CMK (cell line): ENCODE results near the gene ELK4.
"Not testable (repeated sequence)": the region's sequence is repeated elsewhere in the genome, so short reads cannot be mapped to it uniquely, and the experiment has no call there.

Source experiments
- DNase-seq: peaks from one replicate; pipeline ENCODE4 v3.0.0-alpha.2; 2010; ENCODE audit warnings: low read depth

ELK4 gene

GRCh38 chr1:205664399-205665017, 32.7 kb upstream of the ELK4 start:
- DNase-seq, result no peak

DNA sequence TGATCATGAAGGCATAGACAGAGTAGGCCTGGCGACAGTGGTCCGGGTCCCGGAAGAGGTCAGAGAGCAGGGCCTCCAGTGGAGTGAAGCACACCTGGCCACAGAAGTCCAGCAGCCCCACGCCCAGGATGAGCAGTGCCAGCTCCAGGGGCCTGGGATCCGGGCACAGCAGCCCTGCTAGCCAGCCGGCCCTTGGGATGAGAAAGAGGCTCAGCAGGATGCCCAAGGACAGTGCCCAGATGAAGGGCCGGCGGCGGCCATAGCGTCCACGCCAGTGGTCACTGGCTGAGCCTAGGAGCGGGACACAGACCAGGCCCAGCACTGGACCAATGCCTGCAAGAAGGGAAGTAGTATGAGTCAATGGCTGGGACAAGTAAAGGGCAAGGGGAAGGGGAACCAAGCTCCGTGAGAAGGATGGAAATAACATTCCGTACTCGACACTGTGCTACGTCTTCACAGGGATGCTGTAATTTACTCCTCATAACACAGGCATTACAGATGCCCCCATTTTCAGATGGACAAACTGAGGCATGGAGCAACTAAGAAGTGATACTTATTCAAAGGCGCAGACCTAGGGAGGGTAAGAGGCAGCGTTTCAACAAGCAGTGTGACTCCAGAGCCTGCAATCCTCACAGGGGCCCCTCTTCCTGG, 31.6 kb upstream of the ELK4 start:
- DNase-seq, result no peak

DNA sequence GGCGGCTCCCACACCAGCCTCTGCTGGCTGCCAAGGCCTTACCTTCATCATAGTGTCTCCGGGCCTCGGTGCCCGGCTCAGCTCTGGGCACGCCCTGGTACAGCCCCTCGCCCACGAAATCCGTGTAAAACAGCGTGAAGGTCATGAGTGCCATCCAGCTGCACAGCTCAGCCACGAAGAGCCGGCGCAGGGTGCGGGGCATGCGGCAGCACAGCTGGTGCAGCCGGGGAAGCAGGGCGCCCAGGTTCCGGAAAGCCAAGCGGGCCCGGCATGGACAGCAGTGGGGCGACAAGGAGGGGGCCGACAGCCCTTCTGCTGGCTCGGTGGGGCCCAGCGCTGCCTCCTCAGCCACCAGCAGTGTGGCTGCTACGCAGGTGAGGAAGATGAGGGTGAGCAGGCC, 31.0 kb upstream of the ELK4 start:
- no peak for DNase-seq

DNA sequence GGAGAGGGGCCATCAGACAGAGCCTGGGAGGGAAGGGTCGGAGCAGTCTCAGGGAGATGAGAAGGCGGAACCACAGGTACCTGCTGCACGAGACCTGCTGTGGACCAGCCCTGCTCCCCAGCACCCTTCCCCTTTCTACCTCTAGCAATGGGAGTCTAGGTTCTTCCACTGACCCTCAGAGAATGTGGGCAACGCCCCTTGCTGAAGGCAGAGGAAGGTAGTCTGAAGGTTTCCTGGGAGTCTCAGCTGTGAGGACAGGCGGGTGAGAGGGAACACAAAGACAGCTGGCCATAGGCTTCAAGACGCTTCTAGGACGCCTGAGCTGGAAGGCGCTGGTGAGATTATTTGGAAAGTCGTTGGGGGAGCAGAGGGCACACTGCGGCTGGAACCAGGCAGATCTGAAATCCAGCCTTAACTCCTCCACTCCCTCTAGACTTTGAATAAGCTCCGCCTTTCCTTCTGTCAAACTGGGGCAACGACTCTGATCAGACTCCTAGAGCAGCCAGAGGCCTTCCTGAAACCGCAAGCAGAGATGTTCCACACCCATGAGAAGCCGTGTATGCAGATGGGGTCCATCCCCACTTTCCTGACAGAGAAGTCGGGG, 30.4 kb upstream of the ELK4 start:
- no peak for DNase-seq

DNA sequence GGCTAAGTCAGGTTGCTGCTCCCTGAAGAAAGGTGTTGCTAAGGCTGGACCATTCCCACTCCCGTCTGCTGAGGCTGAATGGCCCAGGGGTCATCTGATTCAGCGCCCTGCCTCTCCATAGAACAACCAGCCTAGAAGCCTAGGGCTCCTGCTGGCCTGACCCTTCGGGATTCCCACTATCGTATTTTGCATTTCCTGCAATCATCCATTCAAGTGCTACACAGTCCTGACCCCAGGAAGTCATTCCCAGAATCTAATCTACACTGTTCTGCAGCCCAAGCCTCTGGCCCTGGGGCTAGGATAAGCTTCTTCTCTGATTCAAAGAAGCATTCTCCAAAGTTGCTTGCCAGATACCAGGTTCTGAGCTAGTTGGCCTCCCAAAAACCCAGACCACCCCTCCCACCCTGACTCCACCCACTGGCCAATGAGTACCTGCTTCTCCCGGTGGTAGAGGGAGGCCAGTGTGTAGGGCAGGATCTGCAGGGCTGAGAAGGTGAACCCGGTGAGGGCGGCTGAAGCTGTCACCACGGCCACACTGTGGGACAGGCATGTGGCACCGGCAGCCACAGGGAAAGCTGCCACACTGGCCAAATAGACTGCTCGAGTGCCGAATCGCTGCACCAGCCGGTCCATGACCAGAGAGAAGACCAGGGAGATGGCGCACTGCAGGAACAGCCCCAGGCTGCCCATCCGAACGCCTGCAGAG, 29.8 kb upstream of the ELK4 start:
- no peak for DNase-seq

DNA sequence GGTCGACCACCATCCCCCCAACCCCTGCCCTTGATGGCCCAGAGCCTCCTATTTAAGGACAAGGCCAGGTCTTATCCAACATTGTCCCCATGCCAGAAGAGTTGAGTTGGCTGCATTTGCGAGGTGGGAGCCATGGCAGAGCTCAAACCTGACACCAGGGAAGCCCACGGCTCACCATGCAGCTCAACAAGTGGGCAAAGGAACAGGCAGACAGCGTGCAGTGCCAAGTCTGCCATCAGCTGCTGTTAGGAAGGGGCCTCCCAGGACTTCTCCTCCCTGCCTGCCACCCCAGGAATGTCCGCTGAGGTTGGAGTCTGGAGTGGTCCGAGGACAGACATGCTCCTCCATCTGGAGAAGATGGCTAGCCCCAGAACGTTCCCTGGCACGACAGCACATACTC, 28.6 kb upstream of the ELK4 start:
- no peak for DNase-seq

GRCh38 chr1:205658943-205659581, 27.3 kb upstream of the ELK4 start:
- DNase-seq, result no peak

DNA sequence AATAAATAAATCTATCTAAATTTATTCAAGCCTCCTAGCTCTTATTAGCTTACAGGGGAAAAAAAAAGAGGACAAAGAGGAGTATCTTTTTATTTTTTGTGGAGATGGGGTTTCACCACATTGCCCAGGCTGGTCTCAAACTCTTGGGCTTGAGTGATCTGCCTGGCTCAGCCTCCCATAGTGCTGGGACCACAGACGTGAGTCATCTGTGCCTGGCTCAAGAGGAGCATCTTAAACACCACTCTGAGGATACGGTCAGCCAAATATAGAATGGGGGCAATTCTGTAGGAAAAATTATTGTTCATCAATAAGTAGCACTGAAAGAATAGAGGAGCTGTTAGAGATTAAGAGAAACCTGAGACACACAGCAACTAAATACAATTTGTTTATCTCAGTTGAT, 24.4 kb upstream of the ELK4 start:
- no peak for DNase-seq

- DNase-seq, result no peak
Measured at GRCh38 chr1:205652984-205653383, 21.2 kb upstream of the ELK4 start.

- DNase-seq, result no peak
Measured at GRCh38 chr1:205650241-205650640, 18.4 kb upstream of the ELK4 start.

GRCh38 chr1:205645519-205645918, 13.7 kb upstream of the ELK4 start:
- DNase-seq, result no peak

GRCh38 chr1:205642679-205643307, 11.0 kb upstream of the ELK4 start:
- no peak for DNase-seq

DNA sequence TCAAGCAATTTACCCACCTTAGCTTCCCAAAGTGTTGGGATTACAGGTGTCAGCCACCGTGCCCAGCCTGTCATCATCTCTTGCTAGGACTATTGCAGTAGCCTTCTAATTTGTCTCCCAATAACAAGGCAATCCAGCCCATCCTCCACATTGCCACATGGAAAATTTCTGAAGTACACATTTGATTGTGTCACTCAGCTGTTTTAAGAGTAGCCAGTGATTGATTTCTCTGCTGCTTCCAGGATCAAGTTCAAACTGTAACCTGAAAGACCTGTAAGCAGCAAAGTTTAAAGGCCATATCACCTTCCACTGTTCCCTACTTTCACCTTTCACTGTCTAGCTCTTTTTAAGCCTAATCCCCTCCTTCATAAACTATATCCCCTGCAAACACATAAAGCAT, 7.8 kb upstream of the ELK4 start:
- DNase-seq, result no peak

- no peak for DNase-seq
Measured at GRCh38 chr1:205637854-205638468, 6.2 kb upstream of the ELK4 start.

- DNase-seq, result no peak
Measured at GRCh38 chr1:205636732-205637131, 4.9 kb upstream of the ELK4 start.

- not testable (repeated sequence) for DNase-seq
Measured at GRCh38 chr1:205636138-205636530, 4.3 kb upstream of the ELK4 start.

DNA sequence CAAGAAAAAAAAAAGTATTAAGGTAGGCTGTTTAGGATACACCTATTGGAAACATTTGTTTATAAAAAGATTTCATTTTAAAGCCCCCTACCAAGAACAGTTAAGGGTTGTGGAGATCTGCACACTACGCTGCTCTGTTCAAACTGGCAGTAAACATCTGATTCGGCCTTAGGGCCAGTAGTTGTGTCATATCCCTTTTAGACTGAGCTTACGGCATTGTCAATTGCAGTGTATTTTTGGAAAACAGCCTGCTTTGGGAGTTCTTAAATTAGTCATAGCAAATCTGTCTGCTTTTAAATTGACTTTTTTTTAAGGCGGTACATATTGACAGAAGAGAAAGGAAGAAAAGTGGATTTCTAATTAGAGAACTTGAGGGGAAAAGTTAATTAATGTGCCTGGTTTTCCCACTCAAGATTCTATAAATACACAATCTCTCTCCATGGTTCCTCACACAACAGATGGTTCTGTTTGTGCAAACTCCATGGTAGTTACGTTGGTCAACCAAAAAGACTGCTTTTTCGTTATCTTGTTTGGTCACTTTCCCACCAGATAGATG, 1.7 kb upstream of the ELK4 start:
- DNase-seq, result no peak

- no peak for DNase-seq
Measured at GRCh38 chr1:205632669-205633169, 908 bp upstream of the ELK4 start.

- peak; percentile 40 for DNase-seq
Measured at GRCh38 chr1:205631010-205631767, 622 bp downstream of the ELK4 start.

DNA sequence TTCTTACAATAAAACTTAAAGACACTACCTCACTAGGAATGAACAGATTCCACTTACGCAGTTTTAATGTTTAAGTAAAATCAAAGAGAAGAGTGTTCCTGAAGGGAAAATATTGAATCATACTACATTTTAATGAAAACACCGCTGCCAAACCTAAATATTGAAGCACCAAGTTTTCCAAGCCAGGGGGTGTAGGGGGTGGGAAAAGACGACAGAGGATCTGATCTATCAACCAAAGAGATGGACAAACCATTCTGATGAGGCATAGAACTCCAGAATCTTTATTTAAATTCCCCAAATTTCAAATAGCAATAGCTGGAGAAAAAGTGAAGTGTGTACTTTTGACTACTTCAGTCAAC, 1.2 kb downstream of the ELK4 start:
- no peak for DNase-seq

GRCh38 chr1:205630241-205630640, 1.6 kb downstream of the ELK4 start:
- DNase-seq, result no peak
